GM19455 (cell line): ENCODE data around the gene CENPM.

Source experiments
- ATAC-seq: cut with Tn5 transposase; IDR thresholded peaks from one replicate; pipeline ENCODE4 v1.9.1; 2021; ENCODE audit not compliant: unreplicated experiment

CENPM gene

GRCh38 chr22:41946629-41947423, at the start of gene CENPM:
Gene CENPM (minus strand): TSS chr22:41947152. CDS start chr22:41947076, 76 bp downstream.
- peak; percentile 85 for ATAC-seq

- no peak for ATAC-seq
Measured at GRCh38 chr22:41995211-41995610, 48.3 kb upstream of the CENPM start.

DNA sequence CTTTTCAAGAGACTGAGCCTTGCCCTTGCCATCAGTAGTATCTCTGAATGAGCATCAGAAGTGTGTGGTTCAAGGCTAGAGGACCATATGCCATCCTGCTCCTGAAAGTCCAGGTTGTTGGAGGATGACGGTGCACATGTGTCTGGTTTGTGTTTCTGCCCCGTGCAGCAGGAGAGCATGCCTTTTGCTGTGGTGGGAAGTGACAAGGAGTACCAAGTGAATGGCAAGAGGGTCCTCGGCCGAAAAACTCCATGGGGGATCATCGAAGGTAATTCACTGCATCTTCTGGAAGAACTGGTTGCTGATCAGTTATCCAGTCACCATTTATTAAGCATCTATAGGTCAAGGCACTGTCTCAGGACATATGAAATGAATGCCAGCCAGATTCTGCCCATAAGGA, 45.5 kb upstream of the CENPM start:
- no peak for ATAC-seq

DNA sequence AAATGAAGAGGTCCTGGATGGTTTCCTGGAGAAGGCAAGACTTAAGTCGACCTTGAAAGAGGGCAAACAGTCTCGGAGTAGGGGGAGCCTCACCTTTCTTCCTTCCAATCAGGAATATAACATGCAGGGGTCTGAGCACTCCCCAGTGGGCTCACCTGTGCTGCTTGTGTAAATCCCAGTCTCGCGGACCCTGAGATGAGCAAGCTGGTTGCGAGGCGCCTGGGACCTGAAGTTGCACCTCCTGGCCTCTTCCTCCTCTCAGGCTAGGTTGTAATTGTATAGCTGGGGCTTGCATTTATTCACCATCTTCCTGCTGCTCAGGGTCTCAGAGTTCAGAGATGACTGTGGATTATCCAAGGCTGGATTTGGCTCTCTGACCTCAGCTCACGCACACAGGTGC, 44.2 kb upstream of the CENPM start:
- ATAC-seq, result no peak

- ATAC-seq, result no peak
Measured at GRCh38 chr22:41989246-41989645, 42.3 kb upstream of the CENPM start.

- no peak for ATAC-seq
Measured at GRCh38 chr22:41987276-41987675, 40.3 kb upstream of the CENPM start.

- no peak for ATAC-seq
Measured at GRCh38 chr22:41983513-41984405, 36.8 kb upstream of the CENPM start.

DNA sequence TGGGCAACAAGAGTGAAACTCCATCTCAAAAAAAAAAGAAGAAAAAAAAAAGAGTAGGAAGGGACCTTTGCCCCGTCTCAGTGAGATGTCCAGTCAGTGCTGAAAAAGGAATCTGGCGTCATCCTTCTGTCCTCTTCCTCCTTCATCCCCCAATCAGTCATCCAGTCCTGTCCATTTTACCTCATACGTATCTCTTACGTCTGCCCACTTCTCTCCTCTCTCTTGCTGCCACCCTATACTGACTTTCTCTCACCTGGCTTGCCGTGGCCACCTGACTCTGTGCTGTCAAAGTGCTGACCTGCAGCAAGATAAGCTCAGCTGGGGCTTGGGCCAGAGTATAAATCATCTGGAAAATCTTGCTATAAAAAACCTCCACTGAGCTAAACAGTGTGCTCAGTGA, 35.9 kb upstream of the CENPM start:
- no peak for ATAC-seq

- no peak for ATAC-seq
Measured at GRCh38 chr22:41979423-41980250, 32.7 kb upstream of the CENPM start.

DNA sequence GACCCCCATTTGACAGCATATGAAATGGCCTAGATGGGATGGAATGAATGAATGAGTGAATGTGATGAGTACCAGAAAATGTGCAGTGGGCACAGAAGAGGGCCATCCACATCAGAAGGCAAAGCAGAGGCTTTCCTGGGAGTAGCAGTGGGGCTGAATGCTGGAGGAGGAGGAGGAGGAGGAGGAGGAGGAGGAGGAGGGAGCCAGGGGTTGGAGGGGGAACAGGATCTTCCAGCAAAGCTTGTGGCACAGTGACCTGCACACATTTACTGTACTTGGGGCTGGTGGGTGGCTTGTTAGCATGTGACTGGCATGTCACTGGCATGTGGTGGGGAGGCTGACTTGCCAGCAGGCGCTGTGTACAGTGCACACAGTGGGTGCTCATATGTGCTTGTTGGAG, 31.8 kb upstream of the CENPM start:
- ATAC-seq, result no peak

DNA sequence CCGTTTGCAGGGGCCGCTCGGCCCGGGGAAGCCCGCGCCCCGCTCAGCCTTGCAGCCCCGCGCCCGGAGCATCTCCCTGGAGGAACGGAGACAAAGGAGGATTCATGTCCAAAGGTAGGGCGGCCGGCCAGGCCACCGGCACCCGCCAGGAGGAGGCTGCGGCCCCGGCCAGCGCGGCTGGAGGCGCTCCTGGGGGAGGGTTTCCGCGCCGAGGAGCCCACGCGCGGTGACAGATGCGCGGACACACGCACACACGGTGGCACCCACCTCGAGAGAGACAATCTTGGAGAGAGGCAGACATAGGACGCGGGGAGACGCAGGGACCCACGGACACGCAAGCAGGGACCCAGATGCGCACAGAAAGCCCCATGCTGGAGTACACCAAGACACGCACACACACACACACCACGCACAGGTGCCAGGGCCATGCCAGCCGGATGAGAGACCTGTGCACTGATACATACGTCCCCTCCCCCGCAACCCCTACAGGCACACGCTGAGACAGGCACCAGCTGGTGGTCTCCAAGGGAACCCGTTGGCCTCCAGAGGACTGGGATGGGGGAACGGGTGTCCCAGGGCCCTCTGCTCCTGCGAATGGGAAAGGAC, 30.1 kb upstream of the CENPM start:
- ATAC-seq, result no peak

GRCh38 chr22:41976070-41976901, 29.3 kb upstream of the CENPM start:
- ATAC-seq, result no peak

DNA sequence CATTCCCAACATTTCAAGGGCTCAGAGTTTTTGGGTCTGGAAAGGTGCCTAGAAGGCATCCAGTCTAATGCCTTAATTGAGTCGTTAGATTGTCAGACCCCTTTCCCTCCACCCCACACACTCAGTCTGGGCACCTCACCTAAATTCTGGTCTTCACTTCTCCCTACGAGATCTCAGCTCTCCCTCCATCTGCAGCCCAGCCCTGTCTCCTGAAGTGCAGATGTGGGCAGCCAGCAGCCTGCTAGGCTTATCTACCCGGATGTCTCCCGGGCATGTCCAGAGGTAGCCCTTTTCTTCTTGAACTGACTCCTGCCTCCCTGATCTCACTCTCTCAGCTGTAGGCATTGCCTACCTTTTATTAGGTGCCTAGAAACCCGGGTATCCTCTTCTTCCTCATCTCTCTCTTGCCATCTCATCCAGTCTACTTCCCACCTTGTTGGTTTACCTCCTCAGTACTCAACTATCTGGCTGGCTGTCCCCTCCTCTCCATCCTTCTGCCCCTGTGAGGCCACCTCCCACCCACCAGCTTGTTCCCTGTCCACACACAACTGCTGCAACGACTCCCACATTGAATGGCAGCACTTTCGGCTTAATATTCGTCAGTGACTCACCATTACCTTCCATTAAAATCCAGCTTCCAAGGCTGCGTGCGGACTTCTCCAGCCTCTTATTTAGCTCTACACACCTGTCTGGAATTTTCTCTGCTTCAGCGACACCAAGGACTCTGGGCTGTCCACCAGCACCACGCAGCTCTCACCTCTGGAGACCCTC, 28.5 kb upstream of the CENPM start:
- no peak for ATAC-seq

- ATAC-seq, result no peak
Measured at GRCh38 chr22:41974691-41975290, 27.8 kb upstream of the CENPM start.

- no peak for ATAC-seq
Measured at GRCh38 chr22:41971431-41971830, 24.5 kb upstream of the CENPM start.

DNA sequence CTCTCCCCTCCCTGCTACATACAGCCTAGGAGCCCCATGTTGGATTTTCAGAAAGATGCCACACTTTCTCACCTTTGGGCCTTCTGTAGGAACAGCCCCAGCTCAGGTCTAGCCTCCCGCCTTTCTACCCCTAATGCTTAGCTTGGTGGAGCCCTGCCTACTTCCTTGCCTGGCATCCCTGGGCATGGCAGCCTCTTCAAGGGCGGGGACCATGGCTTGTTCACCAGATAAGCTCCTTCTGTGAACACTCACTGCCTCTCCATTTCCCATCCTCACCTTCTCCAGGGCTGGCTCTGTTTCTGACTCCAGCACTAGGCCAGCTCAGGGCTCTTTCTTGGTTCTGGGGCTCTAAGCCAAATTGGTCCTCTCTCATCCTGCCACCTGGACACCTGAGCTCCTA, 23.6 kb upstream of the CENPM start:
- ATAC-seq, result no peak

- ATAC-seq, result no peak
Measured at GRCh38 chr22:41969110-41969646, 22.2 kb upstream of the CENPM start, which contains the start of gene SEPTIN3. Gene SEPTIN3 (plus strand): TSS chr22:41969443. CDS start chr22:41971493, 2,050 bp downstream.

DNA sequence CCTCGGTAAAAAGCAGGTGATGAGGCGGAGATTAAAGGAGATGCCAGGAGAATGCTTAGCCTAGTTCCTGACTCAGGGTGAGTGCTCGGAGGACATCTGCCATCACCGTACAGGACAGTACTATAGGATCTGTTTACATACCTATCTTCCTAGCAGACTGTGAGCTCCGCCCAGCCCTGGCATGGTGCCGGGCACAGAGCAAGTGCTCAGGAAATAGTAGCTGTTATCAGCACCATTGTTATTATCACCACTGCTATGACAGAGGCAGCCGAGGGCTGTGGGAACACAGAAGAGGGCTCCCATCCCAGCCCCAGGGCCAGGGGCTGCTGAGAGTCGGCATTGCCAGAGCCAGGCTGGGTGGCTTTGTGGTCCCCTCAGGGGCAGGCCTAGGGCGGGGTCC, 21.6 kb upstream of the CENPM start:
- no peak for ATAC-seq
